KG1 (cell line): ENCODE data around the gene DNAJC11.
A peak's percentile ranks its signal among the peaks of the same experiment; 100 is the strongest.
"Not testable (repeated sequence)": the region's sequence is repeated elsewhere in the genome, so short reads cannot be mapped to it uniquely, and the experiment has no call there.

Source experiments
- DNase-seq: peaks from one replicate; lab custom pipeline; 2025; lab: John Stamatoyannopoulos, UW

Gene DNAJC11

GRCh38 chr1:6701437-6702153, at the start of gene DNAJC11:
Gene DNAJC11, minus strand, starts transcription at chr1:6701816. Its CDS starts 16 bp downstream, at chr1:6701800.
- DNase-seq: peak; percentile 74

DNA sequence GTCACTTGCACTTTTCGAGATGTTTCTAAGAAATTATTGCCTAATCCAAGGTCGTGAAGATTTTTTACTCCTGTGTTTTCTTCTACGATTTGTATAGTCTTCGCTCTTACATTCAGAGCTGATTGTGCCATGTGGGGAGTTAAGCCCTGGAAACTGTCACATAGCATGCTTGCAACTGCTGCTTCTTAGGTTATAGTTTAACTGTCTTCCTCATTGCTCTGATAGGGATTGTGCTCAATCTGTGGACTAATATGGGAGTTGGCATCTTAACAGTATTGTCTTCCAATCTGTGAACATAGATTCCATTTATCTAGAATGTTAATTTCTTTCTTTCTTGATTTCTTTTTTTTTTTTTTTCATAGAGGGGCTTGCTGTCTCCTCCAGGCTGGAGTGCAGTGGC, 48.9 kb upstream of the DNAJC11 start:
- DNase-seq: no peak

DNA sequence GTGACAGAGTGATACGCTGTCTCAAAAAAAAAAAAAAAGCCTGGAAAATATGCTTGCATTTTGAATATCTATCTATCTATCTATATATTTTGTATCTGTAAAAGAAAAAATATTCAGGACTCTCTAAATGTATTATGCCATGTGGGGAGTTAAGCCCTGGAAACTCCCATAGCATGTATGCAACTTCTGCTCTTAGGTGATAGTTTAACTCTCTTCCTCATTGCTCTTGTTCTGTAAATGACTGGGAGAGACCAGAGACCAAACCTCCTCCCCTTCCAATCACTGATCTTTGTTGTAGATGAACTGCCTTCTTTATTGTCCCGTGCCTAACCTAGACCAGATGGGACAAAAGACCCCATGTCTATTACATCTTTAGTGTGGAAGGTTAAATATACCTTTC, 46.1 kb upstream of the DNAJC11 start:
- no peak for DNase-seq

- DNase-seq: no peak
Measured at GRCh38 chr1:6745073-6745472, 43.5 kb upstream of the DNAJC11 start.

DNA sequence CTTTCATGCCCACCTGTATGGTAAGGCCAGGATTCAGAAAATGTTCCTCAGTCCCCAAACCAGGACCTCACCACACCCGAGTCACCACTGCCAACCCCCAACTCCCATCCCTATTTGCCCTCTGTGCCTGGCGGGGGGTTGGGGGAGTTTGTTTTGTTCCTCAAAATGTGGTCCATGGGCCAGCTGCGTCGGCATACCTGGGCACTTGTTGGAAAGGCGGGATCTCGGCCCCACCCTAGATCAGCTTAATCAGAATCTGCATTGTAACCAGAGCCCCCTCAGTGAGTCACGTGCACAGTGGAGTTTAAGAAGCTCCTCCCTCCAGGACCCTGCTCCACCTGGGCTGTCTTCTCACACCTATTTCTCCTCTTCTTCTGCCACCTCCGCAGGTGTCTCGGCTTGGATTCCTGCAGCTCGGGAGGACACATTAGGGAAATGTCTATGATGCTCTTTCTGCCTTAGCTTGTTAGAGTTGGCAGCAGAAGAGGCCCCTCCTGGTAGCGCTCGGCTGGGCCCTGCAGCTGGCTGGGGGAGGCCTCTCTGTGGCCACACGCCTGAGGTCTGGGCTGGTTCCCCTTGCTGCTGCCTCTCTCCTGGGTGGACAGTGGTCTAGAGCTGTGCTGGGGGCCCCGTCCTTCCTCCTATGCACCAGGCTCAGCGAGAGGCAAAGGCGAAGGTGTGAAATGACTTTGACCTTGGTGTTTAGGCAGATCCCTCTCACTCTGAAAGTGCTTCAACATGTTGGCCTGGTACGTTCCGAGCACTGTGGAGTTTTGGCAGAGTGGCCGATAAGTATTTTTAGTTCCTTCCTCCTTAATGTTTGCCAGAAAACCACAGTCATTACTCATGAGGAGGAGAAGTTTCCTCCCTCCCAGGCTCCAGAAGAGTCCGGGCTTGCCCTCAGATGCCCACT, 41.8 kb upstream of the DNAJC11 start:
- DNase-seq: peak; percentile 58

GRCh38 chr1:6742676-6743188, 41.1 kb upstream of the DNAJC11 start:
- not testable (repeated sequence) for DNase-seq

DNA sequence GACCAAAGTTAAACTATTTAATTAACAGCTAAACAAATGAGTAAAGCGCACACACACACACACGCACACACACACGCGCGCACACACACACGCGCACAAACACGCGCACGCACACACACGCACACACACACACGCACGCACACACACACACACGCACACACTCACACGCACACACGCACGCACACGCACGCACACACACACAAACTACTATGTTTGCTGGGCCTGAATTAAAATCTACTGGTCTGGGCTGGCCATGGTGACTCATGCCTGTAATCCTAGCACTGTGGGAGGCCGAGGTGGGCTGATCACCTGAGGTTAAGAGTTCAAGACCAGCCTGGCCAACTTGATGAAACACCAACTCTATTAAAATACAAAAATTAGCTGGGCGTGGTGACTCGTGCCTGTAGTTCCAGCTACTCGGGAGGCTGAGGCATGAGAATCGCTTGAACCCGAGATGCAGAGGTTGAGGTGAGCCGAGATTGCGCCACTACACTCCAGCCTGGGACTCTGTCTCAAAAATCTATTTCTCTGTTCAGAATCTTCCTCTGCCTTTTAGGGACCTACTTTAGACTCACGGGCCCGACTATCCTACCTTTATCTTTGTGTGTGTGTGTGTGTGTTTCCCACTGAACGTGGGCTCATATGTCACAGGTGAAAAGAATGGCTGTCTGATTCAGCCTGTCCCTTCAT, 37.5 kb upstream of the DNAJC11 start:
- no peak for DNase-seq

- DNase-seq: no peak
Measured at GRCh38 chr1:6732942-6733341, 31.3 kb upstream of the DNAJC11 start.

- no peak for DNase-seq
Measured at GRCh38 chr1:6731905-6732304, 30.3 kb upstream of the DNAJC11 start.

GRCh38 chr1:6730880-6731279, 29.3 kb upstream of the DNAJC11 start:
- DNase-seq: no peak

DNA sequence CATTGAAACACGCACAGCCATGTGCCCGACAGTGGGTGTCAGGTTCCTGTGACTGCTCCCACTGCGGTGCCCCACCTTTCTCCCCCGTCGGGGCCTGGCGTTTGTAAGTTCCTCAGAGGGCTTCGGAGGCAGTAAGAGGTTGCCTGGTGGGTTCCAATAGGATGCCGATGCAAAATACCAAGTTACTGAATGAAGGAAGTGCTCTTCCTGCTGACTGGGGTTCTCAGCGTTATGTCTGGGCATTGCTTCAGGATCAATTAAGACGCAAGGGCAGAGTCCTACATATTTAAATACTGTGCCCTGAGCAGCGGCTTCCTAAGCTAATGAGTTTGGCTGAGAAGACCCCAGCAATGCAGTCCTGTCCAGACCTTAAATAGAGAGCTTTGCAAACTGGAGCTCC, 28.9 kb upstream of the DNAJC11 start:
- DNase-seq: no peak

DNA sequence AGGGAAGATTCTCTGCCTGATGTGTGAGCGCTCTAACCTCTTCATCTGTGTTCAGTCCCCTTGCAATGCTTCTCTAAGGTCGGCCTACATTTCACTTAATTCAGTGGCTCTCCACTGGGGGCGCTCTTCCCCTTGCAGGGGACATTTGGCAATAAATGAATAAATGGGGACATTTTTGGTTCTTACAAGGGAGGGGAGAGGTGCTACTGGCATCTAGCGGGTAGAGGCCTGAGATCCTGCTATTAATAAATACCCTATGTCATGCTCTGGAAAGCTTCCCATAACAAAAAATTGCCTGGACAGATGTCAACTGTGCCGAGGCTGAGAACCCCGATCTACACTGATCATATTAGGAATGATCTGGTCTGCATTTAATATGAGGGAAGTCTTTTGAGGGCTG, 25.9 kb upstream of the DNAJC11 start:
- DNase-seq: peak; percentile 36

- no peak for DNase-seq
Measured at GRCh38 chr1:6726253-6726652, 24.6 kb upstream of the DNAJC11 start.

DNA sequence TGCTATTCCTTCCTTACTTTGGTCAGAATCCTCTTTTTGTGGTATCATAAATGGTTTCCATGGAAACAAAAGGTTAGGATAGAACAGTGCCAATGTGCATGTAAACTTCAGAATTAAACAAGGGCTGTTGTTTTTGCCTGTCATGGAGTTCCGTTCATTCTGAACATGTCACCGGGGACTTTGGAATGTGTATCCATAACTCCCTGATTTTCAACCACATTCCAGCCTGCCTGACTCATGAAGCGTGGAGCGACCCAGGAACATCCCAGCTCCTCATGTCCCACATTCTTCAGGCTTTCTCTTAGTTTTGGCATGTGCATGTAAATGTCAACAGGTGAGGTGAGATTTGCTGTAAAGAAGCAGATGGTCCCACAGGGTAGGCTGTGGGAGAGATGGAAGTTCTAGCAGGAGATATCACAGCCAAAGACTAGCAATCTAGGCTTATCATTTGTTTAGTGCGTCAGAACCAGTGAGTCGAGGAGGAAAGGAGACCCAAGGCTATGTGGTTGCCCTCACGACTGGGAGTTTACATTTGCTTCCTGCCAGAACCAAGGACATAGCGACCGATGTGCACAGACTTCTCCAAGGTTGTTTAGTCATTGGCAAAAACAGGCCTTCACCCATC, 23.0 kb upstream of the DNAJC11 start:
- DNase-seq: no peak

- no peak for DNase-seq
Measured at GRCh38 chr1:6723621-6724428, 22.2 kb upstream of the DNAJC11 start.

DNA sequence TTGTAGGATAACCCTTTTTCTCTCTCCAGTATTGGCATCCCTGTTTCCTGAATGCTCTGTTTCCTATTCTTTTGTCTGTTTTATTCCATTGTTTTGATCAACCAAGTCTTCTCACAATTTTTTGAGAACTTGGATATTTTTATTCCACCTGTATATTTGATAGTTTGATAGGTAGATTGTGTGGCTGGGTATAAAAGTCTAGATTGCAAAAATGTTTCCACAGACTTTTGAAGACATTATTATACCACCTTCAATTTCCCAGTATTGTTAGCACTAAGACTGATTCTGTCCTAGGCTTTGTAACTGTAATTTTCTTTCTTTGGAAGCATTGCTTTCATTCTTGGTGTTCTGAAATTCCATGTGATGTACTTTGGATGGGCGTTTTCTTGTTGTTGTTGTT, 9.6 kb upstream of the DNAJC11 start:
- no peak for DNase-seq

DNA sequence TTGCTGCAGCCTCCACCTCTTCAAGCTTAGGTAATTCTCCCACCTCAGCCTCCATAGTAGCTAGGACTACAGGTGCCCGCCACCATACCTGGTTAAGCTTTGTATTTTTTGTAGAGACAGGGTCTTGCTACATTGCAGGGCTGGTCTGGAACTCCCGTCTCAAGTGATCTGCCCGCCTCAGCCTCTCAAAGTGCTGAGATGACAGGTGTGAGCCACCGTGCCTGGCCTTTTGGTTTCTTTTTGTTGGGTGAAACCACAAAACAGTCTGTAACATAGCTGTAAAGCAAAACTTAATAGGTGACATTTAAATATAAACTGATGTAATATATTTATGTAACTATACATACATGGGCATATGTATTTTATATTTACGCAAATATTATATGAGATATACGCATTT, 3.1 kb upstream of the DNAJC11 start:
- no peak for DNase-seq

DNA sequence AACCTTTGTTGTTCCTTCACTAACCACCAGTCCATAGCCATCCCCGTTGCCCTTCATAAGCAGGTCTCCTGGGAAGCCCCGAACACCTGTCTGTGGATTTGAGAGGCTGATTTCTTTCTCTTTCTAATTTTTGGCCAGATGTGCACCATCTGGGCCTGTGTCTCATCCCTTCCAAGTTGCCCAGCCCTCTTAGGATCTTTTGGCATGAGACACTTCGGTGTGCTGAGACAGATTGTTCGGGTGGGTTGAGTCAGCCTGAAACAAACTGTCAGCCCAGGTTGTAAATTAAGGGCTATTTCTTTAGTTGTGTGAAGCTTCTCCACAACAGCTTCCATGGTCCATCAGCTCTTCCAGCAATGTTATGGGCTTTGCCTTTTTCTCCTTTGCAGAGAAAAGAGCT, 1.4 kb upstream of the DNAJC11 start:
- DNase-seq: no peak

DNA sequence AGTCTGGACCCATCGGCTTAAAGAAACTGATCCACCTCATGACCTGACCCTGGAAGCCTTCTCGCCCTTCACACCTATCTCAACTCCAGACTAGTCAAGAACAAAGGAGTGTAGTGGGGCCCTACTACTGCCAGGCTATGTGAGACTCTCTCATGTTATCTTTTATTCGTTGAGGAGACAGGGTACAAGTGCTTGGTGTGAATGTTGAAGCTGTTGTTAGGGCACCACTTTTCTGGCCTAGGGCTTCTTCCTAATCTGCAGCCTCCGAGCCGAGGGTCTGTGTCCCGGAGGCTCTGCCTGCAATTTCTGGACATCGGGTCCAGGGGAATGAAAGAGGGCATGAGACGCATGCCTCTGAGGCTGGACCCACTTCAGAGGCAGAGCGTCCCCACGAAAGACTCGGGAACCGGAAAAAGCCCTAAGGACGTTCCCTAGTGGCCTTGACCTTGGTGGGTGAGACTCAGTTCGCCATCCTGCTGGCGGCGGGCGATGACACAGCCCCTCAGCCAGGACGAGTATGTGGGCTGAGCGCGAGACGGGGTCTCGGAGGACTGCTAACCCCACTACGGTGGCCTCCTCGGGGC, 671 bp downstream of the DNAJC11 start:
- no peak for DNase-seq

GRCh38 chr1:6699915-6700314, 1.7 kb downstream of the DNAJC11 start:
- not testable (repeated sequence) for DNase-seq

- no peak for DNase-seq
Measured at GRCh38 chr1:6695868-6696267, 5.7 kb downstream of the DNAJC11 start.
